Neuronal stem cell (in vitro differentiated cells): ENCODE results near the gene ARHGEF9.
A peak's percentile ranks its signal among the peaks of the same experiment; 100 is the strongest.

Experiments
- DNase-seq: peaks from one replicate; pipeline ENCODE4 v3.0.0-alpha.2; 2013; ENCODE audit warnings: low spot score
- H2AFZ ChIP-seq: one replicate; pipeline ENCODE4 v1.6.1; 2013; ENCODE audit warnings: mild to moderate bottlenecking, low read length, inconsistent platforms
- H2AK5ac ChIP-seq: 2 replicates; pipeline ENCODE4 v1.6.1; 2013; ENCODE audit warnings: low read depth, mild to moderate bottlenecking, inconsistent platforms, low read length, moderate library complexity, mixed read lengths
- H2BK120ac ChIP-seq: 2 replicates; pipeline ENCODE4 v1.6.1; 2013; ENCODE audit warnings: low read depth, mild to moderate bottlenecking, inconsistent platforms, low read length, moderate library complexity, mixed read lengths
- H2BK12ac ChIP-seq: one replicate; pipeline ENCODE4 v1.6.1; 2013; ENCODE audit warnings: low read length, inconsistent platforms
- H2BK15ac ChIP-seq: 2 replicates; pipeline ENCODE4 v1.6.1; 2013; ENCODE audit warnings: mild to moderate bottlenecking, low read length, inconsistent platforms, mixed read lengths
- H2BK5ac ChIP-seq: one replicate; pipeline ENCODE4 v1.6.1; 2013; ENCODE audit warnings: inconsistent platforms, mild to moderate bottlenecking, low read length, moderate library complexity
- H3K14ac ChIP-seq: one replicate; pipeline ENCODE4 v1.6.1; 2013; ENCODE audit warnings: low read length, inconsistent platforms
- H3K18ac ChIP-seq: 2 replicates; pipeline ENCODE4 v1.6.1; 2013; ENCODE audit warnings: low read length, inconsistent platforms
- H3K23ac ChIP-seq: 2 replicates; pipeline ENCODE4 v1.6.1; 2013; ENCODE audit warnings: low read depth, mild to moderate bottlenecking, mixed read lengths, low read length, inconsistent platforms; ENCODE audit not compliant: poor library complexity
- H3K27ac ChIP-seq: replicated peaks from 3 replicates; pipeline ENCODE4 v1.5.1; 2013; ENCODE audit warnings: low read length, inconsistent platforms
- H3K27me3 ChIP-seq, 3 experiments: 2 replicates each; pipeline ENCODE4 v1.6.1; 2013; ENCODE audit warnings: low read length in 3 of 3, mild to moderate bottlenecking in 2 of 3, inconsistent platforms in 1 of 3, low read depth in 1 of 3, mixed read lengths in 1 of 3, moderate library complexity in 1 of 3; ENCODE audit not compliant: control insufficient read depth in 3 of 3, insufficient read depth in 3 of 3
- H3K36me3 ChIP-seq, 2 donors: replicated peaks in 1 of 2; 2 replicates each; pipeline ENCODE4 v1.6.1; 2013; ENCODE audit warnings: low read length in 2 of 2; ENCODE audit not compliant: control insufficient read depth in 2 of 2, insufficient read depth in 2 of 2
- H3K4ac ChIP-seq: 2 replicates; pipeline ENCODE4 v1.6.1; 2013; ENCODE audit warnings: inconsistent platforms, mild to moderate bottlenecking, low read length, moderate library complexity
- H3K4me1 ChIP-seq, 2 donors: 1 replicate in 1 of 2; 2 replicates in 1 of 2; pipeline ENCODE4 v1.6.1; 2013; ENCODE audit warnings: low read length in 2 of 2, low read depth in 1 of 2; ENCODE audit not compliant: control insufficient read depth in 2 of 2, insufficient read depth in 1 of 2
- H3K4me2 ChIP-seq: one replicate; pipeline ENCODE4 v1.6.1; 2013; ENCODE audit warnings: mild to moderate bottlenecking, low read length, inconsistent platforms; ENCODE audit not compliant: insufficient read depth, poor library complexity, severe bottlenecking
- H3K4me3 ChIP-seq, 2 donors: 2 replicates each; pipeline ENCODE4 v1.5.1; 2013; ENCODE audit warnings: low read length in 2 of 2, mild to moderate bottlenecking in 2 of 2, inconsistent platforms in 1 of 2, moderate library complexity in 1 of 2
- H3K79me1 ChIP-seq: one replicate; pipeline ENCODE4 v1.6.1; 2013; ENCODE audit warnings: low read depth, mild to moderate bottlenecking, inconsistent platforms, low read length, moderate library complexity
- H3K9ac ChIP-seq: one replicate; pipeline ENCODE4 v1.6.1; 2013; ENCODE audit warnings: mild to moderate bottlenecking, low read depth, low read length, inconsistent platforms; ENCODE audit not compliant: poor library complexity
- H3K9me3 ChIP-seq, 2 donors: replicated peaks in 1 of 2; 2 replicates each; pipeline versions ENCODE3 to v1.6.1; 2013; ENCODE audit warnings: low read length in 2 of 2, mild to moderate bottlenecking in 2 of 2, inconsistent platforms in 1 of 2, low read depth in 1 of 2, mixed read lengths in 1 of 2, moderate library complexity in 1 of 2; ENCODE audit not compliant: control insufficient read depth in 2 of 2, insufficient read depth in 1 of 2
- H4K8ac ChIP-seq: one replicate; pipeline ENCODE4 v1.6.1; 2013; ENCODE audit warnings: low read depth, mild to moderate bottlenecking, inconsistent platforms, low read length, moderate library complexity
- H4K91ac ChIP-seq: one replicate; pipeline ENCODE4 v1.6.1; 2013; ENCODE audit warnings: low read length, low read depth, mild to moderate bottlenecking, inconsistent platforms; ENCODE audit not compliant: poor library complexity
- WGBS, 2 donors: extraction: QIAGEN DNeasy Blood & Tissue Kit; methylation state at CpG; one replicate each; pipeline ENCODE4 v1.1.7; 2013; ENCODE audit warnings: missing lambda C conversion rate in 2 of 2, mixed read lengths in 1 of 2; ENCODE audit not compliant: insufficient read length in 2 of 2, insufficient replicate concordance in 1 of 2; ENCODE audit errors: extremely low coverage in 2 of 2; 5-methylcytosine and 5-hydroxymethylcytosine counted together

Gene ARHGEF9

GRCh38 chrX:63785708-63786040, 660 bp upstream of the ARHGEF9 start:
- no peak overlapping the region for H2BK120ac ChIP-seq
- no peak overlapping the region for H3K23ac ChIP-seq
- H4K91ac ChIP-seq: no peak overlapping the region
- peak overlapping the region in 1 of 2 donors; percentile 55 for H3K4me3 ChIP-seq
- H2AFZ ChIP-seq: peak overlapping the region; percentile 90
- peaks cover 3 to 8% of the 10 kb centered on the region in 2 donors for H3K4me1 ChIP-seq
- H3K79me1 ChIP-seq: no peaks in the 10 kb centered on the region
- no peak overlapping the region for H2AK5ac ChIP-seq
- no CpG with 5 or more reads among the region's 4 CpGs for WGBS, 2 donors
- H3K36me3 ChIP-seq: no peaks in the 10 kb centered on the region
- H3K4ac ChIP-seq: no peak overlapping the region
- no peak overlapping the region for H4K8ac ChIP-seq
- no peak overlapping the region for H3K9ac ChIP-seq
- H3K14ac ChIP-seq: no peak overlapping the region
- DNase-seq: no peak
- no peak overlapping the region for H2BK5ac ChIP-seq
- H3K27ac ChIP-seq: no peak overlapping the region
- H2BK15ac ChIP-seq: no peak overlapping the region
- no peak overlapping the region for H2BK12ac ChIP-seq
- H3K9me3 ChIP-seq: no peaks in the 10 kb centered on the region
- H3K4me2 ChIP-seq: peak overlapping the region; percentile 54
- no peaks in the 10 kb centered on the region for H3K27me3 ChIP-seq
- no peak overlapping the region for H3K18ac ChIP-seq

GRCh38 chrX:63784346-63784901, 590 bp downstream of the ARHGEF9 start:
- no peak overlapping the region for H3K9ac ChIP-seq
- H2AK5ac ChIP-seq: no peak overlapping the region
- H3K23ac ChIP-seq: no peak overlapping the region
- H4K91ac ChIP-seq: no peak overlapping the region
- peak overlapping the region; percentile 55 to 83 for H3K4me3 ChIP-seq
- no peak overlapping the region for H2BK120ac ChIP-seq
- H3K27ac ChIP-seq: no peak overlapping the region
- no peak for DNase-seq
- H3K27me3 ChIP-seq: no peaks in the 10 kb centered on the region
- no peak overlapping the region for H3K14ac ChIP-seq
- peak overlapping the region; percentile 90 for H2AFZ ChIP-seq
- no peaks in the 10 kb centered on the region for H3K79me1 ChIP-seq
- no peak overlapping the region for H2BK15ac ChIP-seq
- H3K4me1 ChIP-seq: peaks cover 3 to 8% of the 10 kb centered on the region in 2 donors
- no peak overlapping the region for H3K18ac ChIP-seq
- H2BK12ac ChIP-seq: no peak overlapping the region
- no peak overlapping the region for H2BK5ac ChIP-seq
- no peaks in the 10 kb centered on the region for H3K36me3 ChIP-seq
- peak overlapping the region; percentile 49 for H3K4me2 ChIP-seq
- peaks cover 0 to 4% of the 10 kb centered on the region in 2 donors for H3K9me3 ChIP-seq
- no CpG with 5 or more reads among the region's 4 CpGs for WGBS, 2 donors
- H4K8ac ChIP-seq: no peak overlapping the region
- H3K4ac ChIP-seq: no peak overlapping the region

DNA sequence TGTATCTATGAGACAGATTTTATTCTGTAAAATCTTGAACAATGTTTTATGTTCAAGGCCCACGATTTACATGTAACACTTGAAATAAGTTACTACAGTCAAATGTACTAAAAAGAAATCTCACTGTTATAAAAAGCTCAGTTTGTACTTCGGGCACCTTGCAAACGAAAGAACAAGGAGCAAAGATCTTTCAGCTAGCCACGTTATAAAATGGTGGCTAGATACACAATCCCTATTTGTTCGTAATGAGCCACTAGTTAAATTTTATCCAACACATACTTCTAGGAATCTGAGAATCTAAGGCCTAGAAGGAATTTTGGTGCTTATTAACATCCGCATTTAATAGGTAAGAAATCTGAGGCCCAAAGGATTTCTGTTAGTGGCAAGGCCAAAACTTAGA, 2.5 kb downstream of the ARHGEF9 start:
- no peak overlapping the region for H3K4ac ChIP-seq
- no peak overlapping the region for H3K4me2 ChIP-seq
- no peak overlapping the region for H2AK5ac ChIP-seq
- no peak overlapping the region for H4K8ac ChIP-seq
- no peaks in the 10 kb centered on the region for H3K36me3 ChIP-seq
- peaks cover 2 to 10% of the 10 kb centered on the region in 2 donors for H3K9me3 ChIP-seq
- H2BK5ac ChIP-seq: no peak overlapping the region
- no peak overlapping the region for H3K4me3 ChIP-seq
- no peak overlapping the region for H2BK120ac ChIP-seq
- peaks cover 3 to 8% of the 10 kb centered on the region in 2 donors for H3K4me1 ChIP-seq
- WGBS, 2 donors: no CpG with 5 or more reads among the region's 6 CpGs
- no peaks in the 10 kb centered on the region for H3K79me1 ChIP-seq
- no peak for DNase-seq
- H3K18ac ChIP-seq: no peak overlapping the region
- H3K27ac ChIP-seq: no peak overlapping the region
- H3K27me3 ChIP-seq: no peaks in the 10 kb centered on the region
- H3K23ac ChIP-seq: no peak overlapping the region
- H4K91ac ChIP-seq: no peak overlapping the region
- no peak overlapping the region for H2BK15ac ChIP-seq
- H2AFZ ChIP-seq: no peak overlapping the region
- no peak overlapping the region for H3K14ac ChIP-seq
- H2BK12ac ChIP-seq: no peak overlapping the region
- H3K9ac ChIP-seq: no peak overlapping the region

DNA sequence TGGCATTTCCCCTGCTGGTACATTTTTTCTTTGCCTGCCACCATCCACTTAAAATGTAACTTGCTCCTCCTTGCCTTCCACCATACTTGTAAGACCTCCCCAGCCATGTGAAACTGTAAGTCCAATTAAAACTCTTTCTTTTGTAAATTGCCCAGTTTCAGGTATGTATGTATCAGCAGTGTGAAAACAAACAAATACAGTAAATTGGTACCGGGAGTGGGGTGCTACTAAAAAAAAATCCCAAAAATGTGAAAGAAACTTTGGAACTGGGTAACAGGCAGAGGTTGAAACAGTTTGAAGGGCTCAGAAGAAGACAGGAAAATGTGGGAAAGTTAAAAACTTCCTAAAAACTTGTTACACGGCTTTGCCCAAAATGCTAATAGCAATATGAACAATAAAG, 16.3 kb downstream of the ARHGEF9 start:
- Histone ChIP-seq H3K4me2 (no peak overlapping the region), H3K27me3 (no peaks in the 10 kb centered on the region), H4K8ac (no peak overlapping the region), H2BK15ac (no peak overlapping the region), H3K18ac (no peak overlapping the region), H2BK120ac (no peak overlapping the region), H3K36me3 (no peaks in the 10 kb centered on the region), H3K27ac (no peak overlapping the region), H4K91ac (no peak overlapping the region), H3K14ac (no peak overlapping the region), H2BK5ac (no peak overlapping the region), H3K4me3 (no peak overlapping the region), H2AFZ (no peak overlapping the region), H3K4me1 (peaks cover 0 to 4% of the 10 kb centered on the region in 2 donors), H3K9me3 (no peaks in the 10 kb centered on the region), H3K23ac (no peak overlapping the region), H3K9ac (no peak overlapping the region), H3K79me1 (no peaks in the 10 kb centered on the region), H3K4ac (no peak overlapping the region), H2BK12ac (no peak overlapping the region), H2AK5ac (no peak overlapping the region)
- DNase-seq: no peak
- WGBS, 2 donors: no CpG with 5 or more reads among the region's 2 CpGs
